Right ventricle myocardium superior (tissue), 1 donor: ENCODE measurements around the gene NIM1K. TPM values are rescaled to one million over a fixed set of nuclear protein-coding genes. Genes with fewer than 3 reads are reported as not detected.
"Not testable (repeated sequence)": the region's sequence is repeated elsewhere in the genome, so short reads cannot be mapped to it uniquely, and the experiment has no call there.

Experiments
- ATAC-seq: fragments of 200-7000 bp; cut with Tn5 transposase; one replicate; pipeline ENCODE4 v1.9.1; 2020; ENCODE audit warnings: mild to moderate bottlenecking; ENCODE audit not compliant: poor library complexity
- DNase-seq: peaks from one replicate; pipeline ENCODE4 v3.0.0-alpha.2; 2020
- intact Hi-C: fragments of 100-400 bp; cut with DNase I; formaldehyde crosslinking; loops from one replicate; pipeline ENCODE4 v1.11.2; 2022
- total RNA-seq: library from RNA; stranded (reverse); fragmentation: NEBNext Ultra II Directional; extraction: Animal tissue kit (Norgen Biotek cat#: 25700); gene quantifications from one replicate; pipeline ENCODE4 v1.2.1, GENCODE V29; 2021
- donor health status: DM: no; HTN: yes; CAD: no; lungs with severe emphysema.

The NIM1K gene
- total RNA-seq, 1 donor from 2014 or later, result 0.22 TPM

DNA sequence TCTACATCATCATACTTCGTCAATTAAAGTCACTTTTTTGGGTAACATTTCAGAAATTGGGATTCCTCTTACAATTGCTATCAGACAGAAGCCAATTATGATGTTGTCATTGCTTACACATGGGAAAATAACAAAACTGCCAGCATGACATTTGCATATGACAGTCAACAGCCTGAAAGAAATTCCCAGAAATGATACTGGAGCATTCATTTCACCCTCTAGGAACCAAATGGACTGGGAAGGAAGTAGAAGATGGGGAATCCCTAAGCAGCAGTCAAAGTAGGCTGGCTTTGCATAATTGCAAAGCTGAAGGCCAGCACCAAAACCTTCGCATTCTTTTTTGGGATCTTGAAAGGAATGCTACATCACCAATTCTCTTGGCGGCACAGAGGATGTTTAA is 110.5 kb downstream of the NIM1K start:
- DNase-seq (no peak), ATAC-seq (no peak)
- intact Hi-C loops, result no loop called here

DNA sequence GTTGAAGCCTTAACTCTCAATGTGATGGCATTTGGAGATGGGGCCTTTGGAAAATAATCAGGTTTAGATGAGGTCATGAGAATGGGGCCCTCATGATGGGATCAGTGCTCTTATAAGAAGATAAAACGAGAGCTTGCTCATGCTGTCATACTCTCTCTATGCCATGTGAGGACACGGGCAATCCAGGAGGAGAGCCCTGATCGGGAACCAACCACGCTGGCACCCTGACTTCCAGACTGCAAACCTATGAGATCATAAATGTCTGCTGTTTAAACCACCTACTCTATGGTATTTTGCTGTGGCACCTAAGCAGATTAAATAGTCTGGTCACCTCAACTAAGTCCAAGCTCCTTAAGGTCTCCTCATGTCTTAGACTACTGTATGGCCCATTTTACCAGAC is 111.2 kb downstream of the NIM1K start:
- intact Hi-C loops, result no loop called here
- DNase-seq (no peak), ATAC-seq (no peak)

DNA sequence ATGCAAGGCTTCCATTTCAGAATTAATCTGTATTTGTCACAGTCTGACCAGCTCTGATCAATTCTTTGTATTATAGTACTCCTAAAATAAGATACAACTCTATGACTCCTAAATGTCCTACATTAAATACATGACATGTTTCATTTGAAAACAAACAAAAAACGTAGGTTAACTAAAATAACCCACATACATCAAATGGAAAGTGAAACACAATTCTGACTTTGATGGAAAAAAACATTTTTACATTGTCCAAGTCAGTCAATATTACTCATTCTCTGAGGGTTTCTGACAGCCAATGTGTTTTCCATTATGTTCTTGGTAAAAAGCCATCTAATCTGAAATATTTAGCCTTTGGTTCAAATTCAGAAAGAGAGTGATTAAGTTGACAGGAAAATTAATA is 112.5 kb downstream of the NIM1K start:
- intact Hi-C loops, result no loop called here
- ATAC-seq, result no peak

DNA sequence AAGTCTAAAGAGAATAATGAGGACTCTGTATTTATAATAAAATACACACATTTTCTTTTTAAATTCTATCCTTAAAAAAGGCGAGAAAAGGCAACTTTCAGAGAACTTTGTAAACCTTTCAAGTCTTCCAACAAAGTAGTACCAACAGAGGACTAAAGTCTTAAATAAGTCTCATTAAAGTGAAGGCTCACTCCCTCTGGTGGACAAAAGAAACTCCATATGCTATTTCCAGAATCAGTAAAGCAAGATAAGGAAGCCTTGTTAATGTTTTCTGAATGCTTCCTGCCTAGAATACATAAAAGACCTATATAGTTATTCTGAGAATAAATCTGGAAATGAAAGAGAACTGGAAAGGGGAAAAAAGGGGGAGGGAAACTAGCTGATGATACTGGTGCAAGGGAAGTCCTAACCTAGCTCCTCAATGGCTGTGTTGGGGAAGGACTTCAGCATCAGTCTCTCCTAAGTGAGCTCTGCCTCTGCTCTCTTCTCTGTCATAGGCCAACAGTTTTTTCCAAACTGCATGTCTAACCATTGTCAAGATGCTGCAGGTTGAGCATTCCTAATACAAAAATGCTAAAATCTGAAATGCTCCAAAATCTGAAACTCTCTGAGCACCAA is 114.0 kb downstream of the NIM1K start:
- intact Hi-C loops, result no loop called here
- DNase-seq (no peak), ATAC-seq (peak; percentile 81)

More for the DNA sequence above, 112.5 kb downstream of the NIM1K start:
- DNase-seq, result no peak

DNA sequence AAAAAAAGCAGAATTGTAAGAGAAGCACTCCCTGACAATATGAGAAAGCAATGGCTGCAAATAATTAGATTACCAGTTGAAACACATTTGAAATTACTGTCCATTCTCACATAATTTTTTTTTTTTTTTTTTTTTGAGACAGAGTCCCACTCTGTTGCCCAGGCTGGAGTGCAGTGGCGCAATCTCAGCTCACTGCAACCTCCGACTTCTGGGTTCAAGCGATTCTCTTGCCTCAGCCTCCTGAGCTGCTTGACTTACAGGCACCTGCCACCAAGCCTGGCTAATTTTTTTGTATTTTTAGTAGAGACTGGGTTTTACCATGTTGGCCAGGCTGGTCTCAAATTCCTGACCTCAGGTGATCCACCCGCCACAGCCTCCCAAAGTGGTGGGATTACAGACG is 114.9 kb downstream of the NIM1K start:
- intact Hi-C loops, DNase-seq, ATAC-seq: not testable (repeated sequence)

DNA sequence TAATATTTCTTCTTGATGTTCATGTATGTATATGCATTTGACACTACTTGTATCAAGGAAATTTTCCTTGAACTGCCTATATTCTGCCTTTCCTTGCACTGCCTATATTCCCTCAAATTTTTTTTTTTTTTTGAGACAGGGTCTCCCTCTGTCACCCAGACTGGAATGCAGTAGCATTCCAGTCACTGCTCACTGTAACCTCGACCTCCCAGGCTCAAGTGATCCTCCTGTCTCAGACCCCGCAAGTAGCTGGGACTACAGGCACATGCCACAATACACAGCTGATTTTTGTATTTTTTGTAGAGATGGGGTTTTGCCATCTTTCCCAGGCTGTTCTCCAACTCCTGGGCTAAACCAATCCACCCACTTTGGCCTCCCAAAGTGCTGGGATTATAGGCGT is 117.1 kb downstream of the NIM1K start:
- ATAC-seq (no peak), DNase-seq (no peak)
- intact Hi-C loops, result no loop called here

DNA sequence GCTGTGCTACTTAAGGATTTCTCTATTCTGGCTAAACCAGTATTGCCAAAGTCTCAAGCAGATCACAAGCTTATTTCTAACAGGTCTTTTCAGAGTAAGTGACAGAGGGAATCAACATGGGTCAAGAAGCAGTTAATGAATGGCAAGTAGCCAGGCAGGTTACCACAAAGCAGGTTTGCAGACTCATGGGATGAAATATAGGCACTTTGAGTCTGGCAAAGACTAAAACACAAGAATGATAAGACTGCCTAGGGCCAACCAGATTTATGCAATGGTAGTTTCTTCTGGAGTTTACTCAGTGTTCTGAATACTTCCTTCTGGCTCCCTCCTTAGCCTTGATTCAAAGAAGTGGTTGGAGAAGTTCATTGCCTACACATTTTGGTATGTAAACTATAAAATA is 117.6 kb downstream of the NIM1K start:
- DNase-seq (no peak), ATAC-seq (no peak)
- intact Hi-C loops, result loop anchor here (5.0 kb wide), 1 partner anchor 173 kb away; the partner anchor contains the start of gene TMEM267

DNA sequence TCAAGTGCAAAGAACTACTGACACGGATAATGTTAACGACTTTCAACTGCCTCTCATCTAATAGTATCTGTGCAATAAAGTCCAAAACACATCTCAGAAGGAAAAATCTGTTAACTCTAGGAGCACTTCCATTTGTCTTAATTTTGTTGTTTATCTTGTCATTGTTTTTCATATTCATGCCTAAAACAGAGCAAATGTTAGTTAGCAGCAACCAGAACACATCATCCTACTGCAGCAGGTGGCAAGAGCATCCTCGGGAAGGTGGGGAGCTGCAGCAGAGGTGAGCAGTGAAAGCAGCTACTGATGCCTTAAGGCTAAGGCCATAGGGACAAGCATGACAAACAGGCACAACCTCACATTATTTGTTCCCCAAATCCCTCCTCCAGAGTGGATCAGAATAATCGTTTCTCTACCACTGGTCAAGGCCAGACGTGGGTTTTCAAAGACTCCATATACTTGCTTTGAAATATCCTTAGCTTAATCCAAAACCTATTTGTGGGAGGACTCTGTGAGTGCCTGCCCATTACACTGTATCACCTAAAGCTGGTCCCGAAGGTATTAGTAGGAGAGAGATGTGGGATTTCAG is 120.1 kb downstream of the NIM1K start:
- intact Hi-C loops, result loop anchor here (5.0 kb wide), 1 partner anchor 170 kb away; the partner anchor contains the start of gene TMEM267
- DNase-seq, result no peak
- no peak for ATAC-seq

DNA sequence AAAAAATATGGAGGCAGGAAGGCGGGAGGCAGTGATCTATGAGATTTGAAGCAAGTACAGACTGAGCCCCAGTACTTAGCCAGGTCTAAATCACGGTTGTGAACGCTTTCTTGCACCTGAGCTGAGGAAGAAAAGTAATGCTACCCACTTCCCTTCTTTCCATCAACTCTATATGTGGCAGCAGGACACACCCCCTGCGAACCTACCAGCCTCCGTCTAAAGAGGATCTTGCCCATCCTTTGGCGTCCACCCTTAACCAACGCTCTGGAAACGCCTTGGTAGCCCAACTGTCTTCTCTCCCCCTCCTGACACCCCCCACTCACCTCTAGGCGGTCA is 120.6 kb downstream of the NIM1K start:
- DNase-seq (no peak), ATAC-seq (peak; percentile 3)
- intact Hi-C loops, result loop anchor here (5.0 kb wide), 1 partner anchor 170 kb away; the partner anchor contains the start of gene TMEM267

DNA sequence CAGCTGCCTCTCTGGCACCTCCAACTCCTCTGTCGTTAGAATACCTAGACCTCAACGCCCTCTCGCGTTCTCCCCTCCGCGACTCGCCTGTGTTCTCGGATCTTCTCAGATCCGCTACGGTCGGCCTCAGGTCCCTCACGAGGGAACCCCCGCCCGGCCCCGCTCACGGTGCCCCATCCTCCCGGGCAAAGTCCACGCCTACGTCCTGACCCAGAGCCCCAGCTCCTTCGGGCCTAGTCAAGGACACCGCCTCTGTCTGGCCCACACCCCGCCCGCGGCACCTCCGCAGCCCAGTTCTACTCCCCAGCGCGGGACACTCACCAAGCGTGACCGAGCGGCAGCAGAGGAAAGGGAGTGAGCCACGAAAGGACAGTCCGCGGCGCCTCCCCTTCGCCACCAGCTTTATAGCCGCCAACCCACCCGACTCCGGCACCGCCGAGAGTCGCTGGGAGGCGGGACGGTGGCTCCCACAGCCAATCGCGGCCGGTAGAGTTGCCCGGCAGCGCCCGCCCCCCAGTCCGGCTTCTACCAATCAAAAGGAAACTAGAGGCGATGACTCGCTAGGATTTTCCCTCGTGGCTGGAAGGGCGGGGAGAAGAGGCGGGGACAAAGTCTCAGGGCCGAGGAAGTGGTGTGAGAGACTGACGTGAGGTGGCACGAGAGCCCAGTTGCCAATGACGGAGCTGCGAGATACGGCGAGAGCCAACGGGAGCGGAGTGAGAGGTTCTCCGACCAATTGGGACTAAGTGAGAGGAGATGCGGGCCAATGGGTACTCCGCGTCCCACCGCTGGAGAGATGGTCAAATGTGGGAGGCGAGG is 121.2 kb downstream of the NIM1K start, which contains the start of gene HMGCS1:
Gene HMGCS1 (minus strand): TSS at position 378 of the 819 bp plus-strand sequence. CDS start 14,447 bp downstream, outside the sequence.
- intact Hi-C loops, result loop anchor here (5.0 kb wide), 1 partner anchor 169 kb away; the partner anchor contains the start of gene TMEM267
- ATAC-seq, result peak; percentile 98
- peak; percentile 99 for DNase-seq

DNA sequence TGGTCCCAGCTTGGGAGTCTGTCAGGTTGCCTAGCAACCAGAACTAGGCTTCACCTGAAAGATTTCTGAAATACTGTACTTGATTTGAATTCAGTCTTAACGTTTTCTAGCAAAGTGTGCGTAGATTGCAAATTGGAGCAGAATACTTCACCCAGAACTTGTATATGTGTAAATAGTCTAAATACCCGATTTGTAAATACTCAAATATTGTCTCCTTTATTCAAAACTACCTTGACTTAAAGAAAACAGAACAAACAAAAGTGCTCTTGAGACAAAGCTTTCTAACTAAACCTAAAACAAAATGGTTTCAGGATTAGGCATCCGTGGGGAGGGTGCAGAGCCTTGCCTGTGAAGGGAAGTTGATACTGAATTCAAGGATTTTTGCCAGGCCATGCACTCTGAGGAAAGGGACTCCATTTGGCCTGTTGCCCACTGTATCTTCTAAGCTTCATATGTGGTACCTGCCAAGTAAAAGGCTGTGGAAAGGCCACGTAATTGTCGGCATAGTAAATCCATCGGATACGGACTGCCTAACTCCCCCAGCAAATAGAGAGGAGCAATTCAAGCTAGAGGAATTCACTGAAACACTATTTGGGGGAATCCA is 121.9 kb downstream of the NIM1K start:
- DNase-seq (no peak), ATAC-seq (no peak)
- intact Hi-C loops, result loop anchor here (5.0 kb wide), 1 partner anchor 168 kb away; the partner anchor contains the start of gene TMEM267

DNA sequence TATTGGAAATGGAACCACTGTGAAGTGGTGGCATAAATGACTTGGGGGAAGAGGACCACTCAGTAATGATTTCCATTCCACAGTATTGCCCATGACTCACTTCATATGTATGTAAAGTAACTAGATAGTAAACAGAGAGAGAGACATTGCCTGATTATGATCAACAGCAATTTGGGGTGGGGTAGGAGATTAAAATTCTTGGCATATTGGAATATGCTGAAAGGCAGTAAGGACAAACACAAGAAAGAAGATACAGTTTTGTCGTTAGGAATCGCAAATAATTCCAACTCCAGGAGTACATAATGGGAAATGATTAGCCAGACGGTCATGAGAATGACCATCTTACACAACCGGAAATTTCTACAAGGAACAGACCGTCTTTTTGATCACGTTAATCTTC is 122.7 kb downstream of the NIM1K start:
- no peak for ATAC-seq
- DNase-seq, result no peak
- intact Hi-C loops, result loop anchor here (5.0 kb wide), 1 partner anchor 168 kb away; the partner anchor contains the start of gene TMEM267

DNA sequence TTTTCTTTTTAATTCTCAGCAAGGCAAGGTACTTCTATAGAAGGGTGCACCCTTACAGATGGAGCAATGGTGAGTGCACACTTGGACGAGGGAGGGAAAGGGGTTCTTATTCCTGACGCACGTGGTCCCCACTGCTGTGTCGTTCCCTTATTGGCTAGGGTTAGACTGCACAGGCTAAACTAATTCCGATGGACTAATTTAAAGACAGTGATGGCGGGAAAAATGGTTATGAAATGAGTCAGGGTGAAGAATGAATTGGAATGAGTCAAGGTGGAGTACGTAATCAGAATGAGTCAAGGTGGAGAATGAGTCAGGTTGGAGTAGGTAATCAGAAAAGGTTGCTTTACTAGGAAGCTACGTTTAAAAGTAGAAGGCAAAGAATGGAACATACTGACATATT is 123.2 kb downstream of the NIM1K start:
- intact Hi-C loops, result no loop called here
- ATAC-seq, result no peak
- DNase-seq, result no peak

DNA sequence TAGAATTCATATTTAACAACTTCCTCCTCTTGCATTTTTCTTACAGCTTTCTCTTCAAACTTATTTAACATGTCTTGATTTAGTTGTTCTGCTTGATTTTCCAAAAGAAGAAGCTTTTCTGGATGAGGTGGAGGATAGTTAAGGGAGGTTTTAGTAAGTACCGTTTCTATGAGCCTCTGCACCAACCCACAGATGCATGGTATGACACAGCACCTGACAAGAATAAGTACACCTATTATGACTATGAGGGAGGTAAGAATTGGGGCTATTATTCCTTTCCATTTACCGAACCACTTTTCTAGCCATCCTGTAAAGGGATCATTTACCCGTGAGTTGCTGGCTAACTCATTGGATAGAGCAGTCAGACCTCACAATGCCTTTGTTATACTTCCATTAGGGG is 123.7 kb downstream of the NIM1K start:
- intact Hi-C loops, result no loop called here
- DNase-seq (no peak), ATAC-seq (no peak)

DNA sequence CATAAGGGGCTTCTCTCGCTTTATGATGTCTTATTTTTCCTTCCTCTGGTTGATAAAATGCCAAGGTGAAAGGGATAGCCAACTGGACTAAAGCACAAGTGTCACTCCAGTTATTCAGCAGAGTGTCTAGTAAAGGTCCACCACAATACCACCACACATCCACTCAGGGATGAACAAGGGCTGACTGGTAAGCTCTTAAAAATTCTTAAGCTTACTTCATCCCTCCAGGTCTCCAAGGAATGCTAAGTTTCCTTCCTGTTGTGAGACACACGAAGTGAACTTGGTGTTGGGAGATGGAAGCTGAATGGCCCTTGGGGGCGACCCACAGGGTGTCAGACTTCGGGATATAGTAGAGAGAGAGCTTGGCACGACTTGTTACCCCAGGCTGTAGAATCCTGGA is 124.4 kb downstream of the NIM1K start:
- ATAC-seq, result no peak
- intact Hi-C loops, result no loop called here
- no peak for DNase-seq

DNA sequence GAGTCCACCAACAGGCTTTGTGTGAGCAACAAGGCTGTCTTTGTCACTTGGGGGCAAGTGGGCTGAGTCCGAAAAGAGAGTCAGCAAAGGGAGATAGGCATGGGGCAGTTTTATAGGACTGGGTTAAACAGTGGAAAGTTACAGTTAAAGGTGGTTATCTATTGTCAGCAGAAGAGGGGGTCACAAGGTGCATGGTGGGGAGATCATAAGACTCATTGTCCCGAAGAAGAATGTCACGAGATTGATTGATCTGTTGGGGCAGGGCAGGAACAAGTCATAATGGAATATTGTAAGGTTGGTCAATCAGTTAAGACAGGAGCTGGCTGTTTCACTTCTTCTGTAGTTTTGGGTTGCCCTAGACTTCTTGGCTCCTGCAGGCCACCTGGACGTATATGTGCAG is 128.8 kb downstream of the NIM1K start:
- DNase-seq (no peak), ATAC-seq (no peak)
- intact Hi-C loops, result no loop called here

DNA sequence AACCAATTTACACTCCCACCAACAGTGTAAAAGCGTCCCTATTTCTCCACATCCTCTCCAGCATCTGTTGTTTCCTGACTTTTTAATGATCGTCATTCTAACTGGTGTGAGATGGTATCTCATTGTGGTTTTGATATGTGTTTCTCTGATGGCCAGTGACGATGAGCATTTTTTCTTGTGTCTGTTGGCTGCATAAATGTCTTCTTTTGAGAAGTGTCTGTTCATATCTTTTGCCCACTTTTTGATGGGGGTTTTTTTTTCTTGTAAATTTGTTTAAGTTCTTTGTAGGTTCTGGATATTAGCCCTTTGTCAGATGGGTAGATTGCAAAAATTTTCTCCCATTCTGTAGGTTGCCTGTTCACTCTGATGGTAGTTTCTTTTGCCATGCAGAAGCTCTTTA is 131.5 kb downstream of the NIM1K start:
- DNase-seq, intact Hi-C loops, ATAC-seq: not testable (repeated sequence)

DNA sequence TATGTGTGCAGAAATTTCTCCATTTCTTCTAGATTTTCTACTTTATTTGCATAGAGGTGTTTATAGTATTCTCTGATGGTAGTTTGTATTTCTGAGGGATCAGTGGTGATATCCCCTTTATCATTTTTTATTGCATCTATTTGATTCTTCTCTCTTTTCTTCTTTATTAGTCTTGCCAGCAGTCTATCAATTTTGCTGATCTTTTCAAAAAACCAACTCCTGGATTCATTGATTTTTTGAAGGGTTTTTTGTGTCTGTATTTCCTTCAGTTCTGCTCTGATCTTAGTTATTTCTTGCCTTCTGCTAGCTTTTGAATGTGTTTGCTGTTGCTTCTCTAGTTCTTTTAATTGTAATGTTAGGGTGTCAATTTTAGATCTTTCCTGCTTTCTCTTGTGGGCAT is 133.6 kb downstream of the NIM1K start:
- intact Hi-C loops, ATAC-seq, DNase-seq: not testable (repeated sequence)
